GOT3 (cell line): ENCODE data around the gene P2RX5.
"Not testable (repeated sequence)": the region's sequence is repeated elsewhere in the genome, so short reads cannot be mapped to it uniquely, and the experiment has no call there.

Source experiments
- DNase-seq: peaks from one replicate; lab custom pipeline; 2025; ENCODE audit warnings: mixed read lengths; lab: John Stamatoyannopoulos, UW

The P2RX5 gene

GRCh38 chr17:3712811-3713463 lies 17.0 kb upstream of the P2RX5 start:
- no peak for DNase-seq

- no peak for DNase-seq
These were observed 15.0 kb upstream of the P2RX5 start for GRCh38 chr17:3710951-3711383.

GRCh38 chr17:3708366-3708765 lies 12.4 kb upstream of the P2RX5 start:
- DNase-seq = no peak

GRCh38 chr17:3705718-3705984 lies 9.7 kb upstream of the P2RX5 start:
- not testable (repeated sequence) for DNase-seq

- DNase-seq = no peak
These were observed 9.2 kb upstream of the P2RX5 start for GRCh38 chr17:3704931-3705717.

- DNase-seq = not testable (repeated sequence)
These were observed 6.1 kb upstream of the P2RX5 start for GRCh38 chr17:3702041-3702539.

GRCh38 chr17:3699951-3700350 lies 4.0 kb upstream of the P2RX5 start:
- no peak for DNase-seq

- no peak for DNase-seq
These were observed 2.2 kb upstream of the P2RX5 start for GRCh38 chr17:3698139-3698538.

GRCh38 chr17:3697103-3697476 lies 1.1 kb upstream of the P2RX5 start:
- DNase-seq = no peak

- no peak for DNase-seq
These were observed 729 bp downstream of the P2RX5 start for GRCh38 chr17:3695129-3695722.

- DNase-seq = no peak
These were observed 2.1 kb downstream of the P2RX5 start for GRCh38 chr17:3693829-3694231.

- DNase-seq = no peak
These were observed 2.8 kb downstream of the P2RX5 start for GRCh38 chr17:3693141-3693540.

- no peak for DNase-seq
These were observed 3.6 kb downstream of the P2RX5 start for GRCh38 chr17:3692346-3692745.

GRCh38 chr17:3691617-3692067 lies 4.3 kb downstream of the P2RX5 start:
- DNase-seq = no peak

GRCh38 chr17:3690094-3690715 lies 5.8 kb downstream of the P2RX5 start:
- no peak for DNase-seq

GRCh38 chr17:3689262-3690093 lies 6.5 kb downstream of the P2RX5 start:
- DNase-seq = no peak

- DNase-seq = no peak
These were observed 7.1 kb downstream of the P2RX5 start for GRCh38 chr17:3688852-3689261.

- no peak for DNase-seq
These were observed 7.9 kb downstream of the P2RX5 start for GRCh38 chr17:3688027-3688553.

- no peak for DNase-seq
These were observed 10.8 kb downstream of the P2RX5 start for GRCh38 chr17:3685174-3685573.

GRCh38 chr17:3683054-3683511 lies 12.9 kb downstream of the P2RX5 start:
- no peak for DNase-seq

GRCh38 chr17:3682033-3682432 lies 13.9 kb downstream of the P2RX5 start:
- DNase-seq = no peak
